ENCODE results near the gene TRIM73.
"Not testable (repeated sequence)": the region's sequence is repeated elsewhere in the genome, so short reads cannot be mapped to it uniquely, and the experiment has no call there.

The TRIM73 gene
- 2.0 to 3.8 reads per million in 2 donors for total RNA-seq

- DNase-seq: not testable (repeated sequence)
Observed at GRCh38 chr7:75395329-75395728, at the start of gene TRIM73. Gene TRIM73, plus strand, starts transcription at chr7:75395629. Its CDS starts 3,305 bp downstream, at chr7:75398934.

DNA sequence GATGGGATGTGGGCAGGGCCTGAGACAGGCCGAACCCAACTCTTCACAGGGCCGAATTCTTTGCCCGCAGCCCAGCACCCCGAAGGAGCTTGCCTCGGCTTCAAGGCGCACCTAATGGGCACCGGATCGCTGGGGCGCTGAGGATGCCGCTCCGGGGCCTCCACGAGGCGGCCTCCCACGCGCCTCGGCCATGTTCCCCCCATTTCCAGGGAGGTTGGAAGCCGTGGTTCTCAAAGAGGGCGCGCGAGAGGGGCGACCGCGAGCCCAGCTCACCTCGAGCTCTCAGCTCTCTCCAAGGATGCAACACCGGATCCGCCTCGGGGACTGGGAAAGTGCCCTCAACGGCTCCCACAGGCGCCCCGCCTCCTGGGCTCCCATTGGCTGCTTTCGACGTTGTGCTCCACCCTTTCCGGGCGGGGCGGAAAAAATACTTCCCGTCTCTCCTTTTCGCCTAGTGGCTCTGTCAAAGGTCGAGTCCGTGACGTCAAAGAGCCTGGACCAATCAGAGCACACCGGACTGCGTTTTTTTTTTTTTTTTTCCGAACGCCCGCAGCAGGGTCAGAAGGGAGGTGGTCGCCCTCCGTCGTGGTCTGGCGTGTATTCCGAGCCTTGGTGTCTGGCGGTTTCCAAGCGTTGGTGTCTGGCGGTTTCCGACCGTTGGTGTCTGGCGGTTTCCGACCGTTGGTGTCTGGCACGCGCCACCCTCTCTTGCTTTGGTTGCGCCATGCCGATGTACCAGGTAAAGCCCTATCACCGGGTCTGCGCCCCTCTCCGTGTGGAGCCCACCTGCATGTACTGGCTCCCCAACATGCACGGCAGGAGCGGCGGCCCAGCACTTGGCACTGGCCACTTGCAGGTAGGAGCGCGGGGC lies 36.5 kb upstream of the TRIM73 start:
- DNase-seq: not testable (repeated sequence)

DNA sequence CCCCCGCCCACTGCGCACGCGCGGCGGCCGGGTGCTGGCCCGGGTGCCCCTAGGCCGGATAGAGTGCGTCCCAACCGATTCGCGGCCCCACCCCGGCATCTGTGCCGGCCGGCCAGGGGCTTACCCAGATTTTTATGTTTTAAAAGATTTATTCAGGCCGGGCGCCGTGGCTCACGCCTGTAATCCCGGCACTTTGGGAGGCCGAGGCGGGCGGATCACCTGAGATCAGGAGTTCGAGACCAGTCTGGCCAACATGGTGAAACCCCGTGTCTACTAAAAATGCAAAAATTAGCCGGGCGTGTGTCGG lies 35.9 kb upstream of the TRIM73 start:
- DNase-seq: not testable (repeated sequence)

DNA sequence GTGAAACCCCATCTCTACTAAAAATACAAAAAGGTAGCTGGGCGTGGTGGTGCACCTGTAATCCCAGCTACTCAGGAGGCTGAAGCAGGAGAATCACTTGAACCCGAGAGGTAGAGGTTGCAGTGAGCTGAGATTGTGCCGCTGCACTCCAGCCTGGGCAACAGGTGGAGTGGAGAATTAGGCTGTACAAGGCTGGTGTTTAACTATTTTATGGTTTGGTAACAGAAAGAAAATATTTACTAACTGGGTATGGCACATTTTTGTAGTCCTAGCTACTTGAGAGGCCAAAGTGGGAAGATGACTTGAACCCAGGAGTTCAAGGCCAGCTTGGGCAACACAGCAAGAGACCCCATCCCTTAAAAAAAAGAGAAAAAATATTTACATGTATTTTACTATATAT lies 31.4 kb upstream of the TRIM73 start:
- not testable (repeated sequence) for DNase-seq

- not testable (repeated sequence) for DNase-seq
Observed at GRCh38 chr7:75366643-75367042, 28.8 kb upstream of the TRIM73 start.

- DNase-seq: not testable (repeated sequence)
Observed at GRCh38 chr7:75367313-75367712, 28.1 kb upstream of the TRIM73 start.

DNA sequence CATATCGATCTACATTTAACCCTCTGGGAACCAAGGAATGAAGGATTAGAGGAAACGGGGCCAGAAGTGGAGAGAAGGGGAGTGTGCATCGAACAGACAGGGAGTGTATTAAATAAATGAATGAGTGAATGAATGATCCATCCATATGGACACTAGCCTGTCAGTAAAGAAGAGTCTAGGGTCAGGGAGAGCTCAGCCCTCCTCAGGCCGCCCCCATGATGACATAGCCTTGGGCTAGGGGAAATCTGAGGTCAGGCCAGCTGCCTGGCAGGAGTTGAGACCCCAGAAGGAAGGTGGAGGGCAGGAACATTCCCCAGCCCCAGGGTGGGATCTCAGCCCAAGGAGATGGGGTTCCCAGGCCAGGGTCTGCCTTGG lies 21.3 kb upstream of the TRIM73 start:
- DNase-seq: not testable (repeated sequence)

DNA sequence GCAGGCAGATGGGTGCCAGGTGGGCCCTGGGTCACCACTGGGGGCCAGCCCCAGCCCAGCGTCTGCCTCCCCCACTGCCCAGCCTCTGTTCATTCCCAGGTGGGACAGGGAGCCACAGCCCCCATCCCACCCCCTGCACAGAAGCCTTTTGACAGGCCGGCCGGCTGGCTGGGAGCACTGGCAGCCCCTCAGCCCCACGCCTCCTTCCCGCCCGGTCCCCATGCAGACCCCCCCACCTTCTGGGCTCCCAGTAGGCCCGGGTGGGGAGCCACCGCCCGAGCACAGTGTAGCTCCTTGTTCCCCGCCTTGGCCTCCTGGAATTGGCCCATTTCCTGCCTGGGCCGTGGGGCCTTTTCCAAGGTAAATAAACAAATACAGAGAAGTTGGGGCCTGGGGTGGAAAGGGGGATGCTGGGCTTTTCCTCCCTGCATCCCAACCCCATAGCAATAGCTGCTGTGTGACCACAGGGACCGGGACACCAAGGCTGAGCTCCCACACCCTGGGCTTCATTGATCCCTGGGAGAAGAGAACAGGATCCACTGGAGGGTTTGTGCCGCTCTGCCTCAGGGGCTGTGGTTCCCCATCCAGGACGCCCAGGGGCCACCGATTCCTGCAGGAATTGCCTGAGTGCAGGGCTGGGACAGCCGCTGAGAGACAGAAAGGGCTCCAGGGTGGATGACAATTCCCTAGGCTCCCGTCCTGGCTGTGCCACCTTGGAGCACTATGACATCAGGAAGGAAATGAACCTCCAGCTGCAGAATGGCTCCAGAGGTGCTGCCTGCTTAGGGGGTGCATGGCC lies 20.7 kb upstream of the TRIM73 start:
- DNase-seq: not testable (repeated sequence)

DNA sequence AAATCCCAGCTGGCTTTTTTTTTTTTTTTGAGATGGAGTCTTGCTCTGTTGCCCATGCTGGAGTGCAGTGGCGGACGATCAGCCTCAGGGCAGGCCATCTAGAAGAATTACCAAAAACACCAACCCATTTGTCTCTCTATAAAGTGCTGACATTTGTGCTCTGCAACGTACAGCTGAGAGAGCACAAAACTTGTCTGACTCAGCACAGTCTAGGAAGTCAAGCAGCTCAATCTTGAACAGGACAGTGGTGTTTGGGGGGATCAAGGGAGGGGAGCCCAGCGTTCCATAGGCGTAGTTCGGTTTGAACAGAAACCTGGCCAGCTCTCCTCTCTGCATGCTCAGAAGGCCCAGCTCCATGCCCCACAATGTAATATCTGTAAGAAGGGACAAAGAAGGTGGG lies 2.2 kb upstream of the TRIM73 start:
- DNase-seq: not testable (repeated sequence)

GRCh38 chr7:75397865-75398264 lies 2.4 kb downstream of the TRIM73 start:
- DNase-seq: not testable (repeated sequence)

DNA sequence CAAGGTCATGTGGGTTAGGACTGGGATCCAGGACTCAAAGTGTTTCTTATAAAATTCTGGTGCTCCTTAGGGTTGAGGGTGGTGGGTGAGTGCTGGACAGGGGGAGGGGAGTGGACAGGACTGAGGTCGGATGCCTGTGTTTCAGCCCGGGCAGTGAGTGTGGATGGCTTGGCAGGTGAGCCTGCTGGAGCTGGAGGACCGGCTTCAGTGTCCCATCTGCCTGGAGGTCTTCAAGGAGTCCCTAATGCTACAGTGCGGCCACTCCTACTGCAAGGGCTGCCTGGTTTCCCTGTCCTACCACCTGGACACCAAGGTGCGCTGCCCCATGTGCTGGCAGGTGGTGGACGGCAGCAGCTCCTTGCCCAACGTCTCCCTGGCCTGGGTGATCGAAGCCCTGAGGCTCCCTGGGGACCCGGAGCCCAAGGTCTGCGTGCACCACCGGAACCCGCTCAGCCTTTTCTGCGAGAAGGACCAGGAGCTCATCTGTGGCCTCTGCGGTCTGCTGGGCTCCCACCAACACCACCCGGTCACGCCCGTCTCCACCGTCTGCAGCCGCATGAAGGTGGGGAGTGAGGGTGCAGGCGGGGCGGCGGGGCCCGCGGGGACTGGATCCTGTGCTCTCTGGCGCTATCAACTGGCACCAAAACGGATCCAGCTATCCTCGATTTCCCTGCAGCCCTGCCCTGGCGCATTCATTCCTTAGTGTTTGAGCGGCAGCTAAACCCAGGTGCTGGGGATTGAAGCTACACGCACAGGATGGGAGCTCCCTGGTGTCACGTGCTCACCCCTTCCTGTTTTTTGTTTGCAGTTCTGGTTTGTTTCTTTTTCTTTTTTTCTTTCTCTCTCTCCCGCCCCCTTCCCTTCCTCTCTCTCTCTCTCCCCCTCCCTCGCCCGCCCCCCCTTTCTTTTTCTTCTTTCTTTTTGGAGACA lies 3.6 kb downstream of the TRIM73 start:
- not testable (repeated sequence) for DNase-seq

- DNase-seq: not testable (repeated sequence)
Observed at GRCh38 chr7:75400575-75400974, 5.1 kb downstream of the TRIM73 start.

DNA sequence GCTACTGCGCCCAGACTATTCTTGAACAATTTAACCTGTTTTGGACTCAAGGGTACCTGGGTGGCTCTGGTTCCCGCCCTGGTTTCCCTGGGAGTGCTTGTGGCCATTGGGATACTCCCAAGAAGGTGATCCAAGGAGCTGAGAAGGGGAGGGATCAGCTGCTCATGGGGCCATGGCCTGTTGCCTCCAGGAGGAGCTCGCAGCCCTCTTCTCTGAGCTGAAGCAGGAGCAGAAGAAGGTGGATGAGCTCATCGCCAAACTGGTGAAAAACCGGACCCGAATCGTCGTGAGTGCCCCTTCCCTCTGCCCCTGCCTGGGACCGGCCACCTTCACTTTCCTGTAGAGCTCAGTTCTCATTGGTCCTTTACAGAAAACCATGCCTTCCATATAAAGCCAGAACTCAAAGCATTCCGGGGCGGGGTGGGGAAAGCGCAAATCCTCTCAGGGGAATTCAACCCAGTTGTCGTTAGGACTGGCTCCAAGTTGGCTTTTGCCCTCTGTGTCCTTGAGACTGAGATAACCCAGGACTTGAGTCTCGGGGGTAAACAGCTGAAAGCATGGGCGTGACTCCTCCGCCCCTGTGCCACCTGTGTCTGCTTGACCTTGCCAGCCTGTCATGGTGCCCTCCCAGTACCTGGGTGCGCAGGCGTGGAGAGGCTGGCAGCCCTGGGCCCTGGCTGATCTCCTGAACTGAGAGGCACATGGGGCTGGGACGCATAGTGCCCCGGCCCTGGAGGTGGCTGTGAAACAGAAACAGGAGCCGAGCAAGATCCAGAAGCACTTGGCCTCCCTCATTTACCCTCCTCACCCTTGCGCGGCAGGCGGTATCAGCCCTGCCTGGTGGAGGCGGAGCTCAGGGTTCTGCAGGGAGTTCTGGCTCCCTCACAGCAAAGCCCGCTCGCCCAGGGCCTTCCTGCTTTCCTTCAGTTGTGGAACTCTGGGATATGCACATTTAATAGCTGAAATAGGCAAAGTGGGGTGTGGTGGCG lies 8.3 kb downstream of the TRIM73 start:
- DNase-seq: not testable (repeated sequence)

DNA sequence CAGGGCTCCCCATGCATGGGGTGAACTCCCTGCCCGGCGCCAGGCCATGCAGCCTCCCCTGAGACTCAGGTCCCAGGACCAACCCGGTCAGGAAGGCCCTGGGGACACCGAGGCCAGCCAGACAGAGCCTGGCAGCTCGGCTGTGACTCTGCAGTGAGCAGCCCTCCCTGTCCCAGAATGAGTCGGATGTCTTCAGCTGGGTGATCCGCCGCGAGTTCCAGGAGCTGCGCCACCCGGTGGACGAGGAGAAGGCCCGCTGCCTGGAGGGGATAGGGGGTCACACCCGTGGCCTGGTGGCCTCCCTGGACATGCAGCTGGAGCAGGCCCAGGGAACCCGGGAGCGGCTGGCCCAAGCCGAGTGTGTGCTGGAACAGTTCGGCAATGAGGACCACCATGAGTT lies 9.2 kb downstream of the TRIM73 start:
- not testable (repeated sequence) for DNase-seq

- not testable (repeated sequence) for DNase-seq
Observed at GRCh38 chr7:75409880-75410822, 14.7 kb downstream of the TRIM73 start.

- DNase-seq: not testable (repeated sequence)
Observed at GRCh38 chr7:75410823-75411173, 15.4 kb downstream of the TRIM73 start.

- DNase-seq: not testable (repeated sequence)
Observed at GRCh38 chr7:75414204-75414603, 18.8 kb downstream of the TRIM73 start.

DNA sequence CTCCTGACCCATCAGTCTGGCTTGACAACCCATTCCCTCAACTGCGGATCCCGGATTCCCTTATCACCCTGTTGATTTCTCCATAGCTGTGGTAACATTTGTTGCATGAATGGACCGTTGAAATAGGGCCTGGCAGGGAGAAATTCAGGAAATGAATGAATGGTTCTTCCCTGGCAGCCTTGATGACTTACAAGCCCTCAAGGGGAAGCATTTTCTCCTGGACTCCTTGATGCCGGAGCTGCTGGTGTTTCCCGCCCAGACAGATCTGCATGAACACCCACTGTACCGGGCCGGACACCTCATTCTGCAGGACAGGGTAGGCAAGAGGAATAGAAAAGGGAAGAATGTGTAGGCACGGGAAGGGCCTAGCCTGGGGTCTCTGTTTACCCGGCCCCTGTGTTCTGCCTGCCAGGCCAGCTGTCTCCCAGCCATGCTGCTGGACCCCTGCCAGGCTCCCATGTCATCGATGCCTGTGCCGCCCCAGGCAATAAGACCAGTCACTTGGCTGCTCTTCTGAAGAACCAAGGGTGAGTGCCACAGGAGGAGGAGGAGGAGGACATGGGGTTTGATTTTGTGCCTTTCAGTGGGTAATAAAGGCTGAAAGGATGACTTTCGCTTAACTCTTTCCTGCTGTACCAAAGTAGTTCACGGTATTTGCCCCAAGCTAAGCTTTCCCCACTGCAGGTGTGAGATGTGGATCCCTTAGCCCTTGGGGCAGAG lies 19.4 kb downstream of the TRIM73 start:
- not testable (repeated sequence) for DNase-seq

DNA sequence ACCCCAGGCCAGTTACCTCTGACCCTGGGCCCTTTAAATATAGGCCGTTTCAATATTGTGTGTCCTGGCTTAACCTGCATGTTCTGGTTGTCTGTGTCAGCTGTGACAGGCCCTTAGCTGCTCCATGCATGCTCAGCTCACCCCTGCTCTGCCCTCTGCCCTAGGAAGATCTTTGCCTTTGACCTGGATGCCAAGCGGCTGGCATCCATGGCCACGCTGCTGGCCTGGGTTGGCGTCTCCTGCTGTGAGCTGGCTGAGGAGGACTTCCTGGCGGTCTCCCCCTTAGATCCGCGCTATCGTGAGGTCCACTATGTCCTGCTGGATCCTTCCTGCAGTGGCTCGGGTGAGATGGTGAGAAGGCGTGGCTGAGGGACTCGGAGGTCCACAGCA lies 20.0 kb downstream of the TRIM73 start:
- DNase-seq: not testable (repeated sequence)

Data from activated gamma-delta T cell (primary cell).